HG03460 (cell line): ENCODE results near the gene DOK7.

ENCODE experiments used
- ATAC-seq: cut with Tn5 transposase; IDR thresholded peaks from one replicate; pipeline ENCODE4 v1.9.1; 2021; ENCODE audit not compliant: unreplicated experiment

Gene DOK7

GRCh38 chr4:3461515-3462291, 1.4 kb upstream of the DOK7 start:
- no peak for ATAC-seq

DNA sequence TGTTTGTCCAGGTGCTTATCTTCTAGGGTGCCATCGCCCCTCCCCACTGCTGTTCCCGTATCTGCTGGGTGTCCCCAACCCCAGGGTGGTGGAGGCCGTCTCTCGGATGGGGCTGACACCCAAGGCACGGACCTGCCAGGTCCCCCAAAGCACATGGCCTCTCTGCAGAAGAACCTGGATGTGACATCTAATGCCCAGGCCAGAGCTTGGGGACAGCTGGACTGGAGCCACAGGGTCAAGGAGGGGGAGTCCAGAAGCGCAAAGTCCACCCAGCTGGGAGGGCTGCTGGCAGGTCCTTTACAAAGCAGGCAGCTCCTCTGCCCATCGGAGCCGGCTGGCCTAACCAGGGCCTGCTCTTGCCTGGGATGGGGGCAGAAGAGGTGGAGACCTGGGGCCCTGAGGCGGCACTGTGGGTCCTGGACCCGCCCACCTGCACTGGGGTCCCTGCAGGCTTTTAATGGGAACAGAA, 751 bp upstream of the DOK7 start:
- no peak for ATAC-seq

- no peak for ATAC-seq
These were observed 646 bp downstream of the DOK7 start for GRCh38 chr4:3463556-3464348.

GRCh38 chr4:3464349-3464905, 1.3 kb downstream of the DOK7 start:
- no peak for ATAC-seq

DNA sequence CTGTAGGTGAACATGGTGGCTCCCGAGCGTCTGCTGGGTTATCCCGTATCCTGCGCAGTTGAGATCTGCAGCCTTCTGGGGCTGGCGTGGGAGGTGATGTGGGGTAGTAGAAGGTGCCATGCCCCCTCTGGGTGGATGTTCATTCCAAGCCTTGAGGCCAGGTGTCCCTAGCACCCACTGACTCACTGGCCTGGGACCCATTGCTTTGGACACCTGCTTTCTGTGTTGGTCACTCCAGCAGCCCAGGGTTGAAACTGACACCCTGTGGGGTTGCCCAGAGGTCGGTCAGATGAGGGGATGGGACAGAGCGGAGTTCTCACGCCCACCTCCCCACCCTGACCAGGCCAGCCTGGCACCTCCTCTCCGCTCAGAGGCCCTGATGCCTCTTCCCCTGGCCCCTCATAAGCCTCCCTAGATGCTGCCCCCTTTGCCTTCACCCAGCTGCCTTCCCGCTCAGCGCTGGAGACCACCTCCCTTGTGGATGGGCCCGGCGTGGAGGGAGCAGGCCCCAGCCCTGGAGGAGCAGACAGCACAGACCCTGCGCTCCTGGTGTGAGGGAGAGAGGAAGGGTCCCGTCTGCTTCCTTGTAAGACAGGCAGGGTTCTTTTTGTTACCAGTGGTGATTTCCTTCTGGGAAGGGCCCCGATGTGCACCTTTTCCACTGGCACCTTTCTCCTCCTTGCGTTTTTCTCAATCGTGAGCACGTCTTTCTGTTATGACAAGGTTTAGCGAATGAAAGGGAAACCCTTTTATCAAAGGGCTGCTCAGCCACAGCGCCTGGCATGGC, 2.0 kb downstream of the DOK7 start:
- no peak for ATAC-seq

GRCh38 chr4:3465698-3466671, 2.9 kb downstream of the DOK7 start:
- no peak for ATAC-seq

- no peak for ATAC-seq
These were observed 3.8 kb downstream of the DOK7 start for GRCh38 chr4:3466691-3467600.

DNA sequence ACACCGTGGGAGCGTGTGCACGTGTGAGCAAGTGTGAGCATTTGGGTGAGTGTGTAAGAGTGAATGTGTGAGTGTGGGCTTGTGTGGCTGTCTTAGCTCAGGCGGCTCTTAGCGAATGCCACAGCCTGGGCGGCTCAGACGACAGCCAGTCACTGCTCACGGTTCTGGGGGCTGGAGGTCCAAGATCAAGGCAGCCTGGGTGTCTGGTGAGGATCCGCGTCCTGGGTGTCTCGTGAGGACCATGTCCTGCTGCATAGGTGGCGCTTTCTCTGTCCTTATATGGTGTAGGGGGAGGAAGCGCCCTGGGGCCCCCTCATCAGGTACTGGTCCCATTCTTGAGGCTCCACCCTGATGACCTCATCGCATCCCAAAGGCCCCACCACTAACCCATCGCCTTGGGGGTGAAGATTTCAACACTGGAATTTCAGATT, 4.5 kb downstream of the DOK7 start:
- ATAC-seq: no peak

GRCh38 chr4:3468154-3468553, 5.0 kb downstream of the DOK7 start:
- no peak for ATAC-seq

GRCh38 chr4:3468804-3469203, 5.7 kb downstream of the DOK7 start:
- ATAC-seq: no peak

GRCh38 chr4:3469386-3470243, 6.5 kb downstream of the DOK7 start:
- no peak for ATAC-seq

GRCh38 chr4:3470244-3471097, 7.4 kb downstream of the DOK7 start:
- no peak for ATAC-seq

- no peak for ATAC-seq
These were observed 8.1 kb downstream of the DOK7 start for GRCh38 chr4:3471098-3471760.

- no peak for ATAC-seq
These were observed 8.8 kb downstream of the DOK7 start for GRCh38 chr4:3471886-3472285.

DNA sequence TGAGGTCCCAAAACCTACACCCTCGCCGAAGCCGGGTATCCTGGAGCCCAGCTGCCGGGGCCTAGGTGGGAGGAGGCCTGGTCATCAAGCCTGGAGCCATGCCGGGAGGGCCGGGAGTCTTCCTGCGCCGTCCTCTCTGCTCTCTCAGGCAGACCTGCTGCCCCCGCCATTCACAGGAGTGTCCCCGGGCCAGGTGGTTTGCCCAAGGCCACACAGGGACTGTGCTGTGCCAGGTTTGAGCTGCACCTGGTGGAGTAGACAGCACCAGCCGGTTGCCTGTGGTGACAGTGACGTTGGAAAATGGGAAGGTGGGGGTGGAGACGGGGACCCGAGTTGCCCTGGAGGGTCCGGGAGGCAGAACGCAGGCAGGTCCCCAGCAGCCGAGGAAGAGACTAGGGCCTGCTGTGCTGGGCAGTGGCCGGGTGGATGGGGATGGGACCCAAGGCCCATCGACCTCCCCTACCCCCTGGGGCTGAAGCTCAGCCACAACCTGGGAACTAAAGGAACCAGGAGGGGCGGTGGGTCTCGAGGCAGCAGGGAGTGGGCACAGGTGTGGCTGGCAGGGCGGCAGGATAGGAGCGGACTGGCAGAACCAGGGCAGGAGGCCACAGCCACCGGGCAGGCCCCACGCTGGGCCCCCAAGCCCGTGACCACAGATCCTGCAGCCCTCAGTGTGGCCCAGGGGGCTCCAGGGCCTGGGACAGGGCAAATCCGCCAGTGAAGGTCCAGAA, 9.5 kb downstream of the DOK7 start:
- no peak for ATAC-seq
